Duodenal mucosa (tissue), 2 donors: ENCODE results near the gene FLG2.

Experiments used
- H3K27ac ChIP-seq: one replicate; pipeline ENCODE4 v1.7.0; 2013; ENCODE audit warnings: low read depth, low read length
- H3K27me3 ChIP-seq, 2 donors: one replicate each; pipeline ENCODE4 v1.7.0; 2013; ENCODE audit warnings: low read length in 2 of 2, control low read depth in 1 of 2; ENCODE audit not compliant: insufficient read depth in 2 of 2, control insufficient read depth in 1 of 2
- H3K36me3 ChIP-seq, 2 donors: one replicate each; pipeline ENCODE4 v1.7.0; 2013; ENCODE audit warnings: low read length in 2 of 2, control low read depth in 1 of 2; ENCODE audit not compliant: insufficient read depth in 2 of 2, control insufficient read depth in 1 of 2
- H3K4me1 ChIP-seq, 2 donors: one replicate each; pipeline ENCODE4 v1.7.0; 2013; ENCODE audit warnings: low read length in 2 of 2, control low read depth in 1 of 2; ENCODE audit not compliant: insufficient read depth in 2 of 2, control insufficient read depth in 1 of 2
- H3K4me3 ChIP-seq, 2 donors: one replicate each; pipeline ENCODE4 v1.7.0; 2013; ENCODE audit warnings: low read length in 2 of 2, low read depth in 1 of 2
- H3K9ac ChIP-seq, 2 donors: one replicate each; pipeline ENCODE4 v1.7.0; 2013; ENCODE audit warnings: low read length in 2 of 2, low read depth in 1 of 2
- H3K9me3 ChIP-seq, 2 donors: one replicate each; pipeline ENCODE4 v1.7.0; 2013; ENCODE audit warnings: low read length in 2 of 2, control low read depth in 1 of 2; ENCODE audit not compliant: control insufficient read depth in 1 of 2

Gene FLG2

DNA sequence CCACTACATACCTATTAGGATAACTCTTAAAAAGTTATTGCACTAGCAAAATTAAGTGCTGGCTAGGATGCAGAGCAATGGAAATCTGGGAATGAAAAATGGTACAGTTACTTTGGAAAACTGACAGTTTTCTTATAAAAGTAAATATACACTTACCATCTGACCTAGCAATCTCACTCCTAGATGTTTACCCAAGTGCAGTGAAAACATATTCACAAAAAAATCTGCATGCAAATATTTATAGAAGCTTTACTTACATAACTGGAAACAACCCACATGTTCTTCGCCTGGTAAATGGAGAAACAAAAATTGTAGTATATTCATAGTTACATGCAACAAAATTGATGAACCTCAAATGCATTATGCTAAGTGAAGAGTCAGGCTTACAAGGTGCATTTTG lies 12.9 kb upstream of the FLG2 start:
- Histone ChIP-seq H3K36me3 (no peaks in the 10 kb centered on the region), H3K4me1 (no peaks in the 10 kb centered on the region), H3K9me3 (no peaks in the 10 kb centered on the region), H3K27ac (no peak overlapping the region), H3K27me3 (no peaks in the 10 kb centered on the region), H3K4me3 (no peak overlapping the region), H3K9ac (no peak overlapping the region)

DNA sequence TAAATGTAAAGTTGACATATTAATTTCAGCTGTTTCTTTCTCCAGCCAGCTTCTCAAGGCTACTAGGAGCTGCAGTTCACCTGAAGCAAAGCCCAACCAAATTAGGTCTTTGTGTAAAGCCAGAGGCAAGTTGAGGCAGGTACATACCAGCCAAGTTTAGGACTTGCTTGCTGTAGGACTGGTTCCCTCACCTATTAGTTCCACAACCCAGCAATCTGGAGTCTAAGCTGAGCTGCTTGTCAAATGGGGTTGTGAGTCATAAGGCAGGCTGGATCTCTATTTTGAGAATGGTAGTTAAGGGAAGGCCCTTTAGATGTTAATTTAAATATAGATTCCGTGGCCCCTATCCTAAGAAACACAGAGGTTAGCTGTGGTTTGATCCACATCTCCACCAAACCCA lies 7.6 kb upstream of the FLG2 start:
- Histone ChIP-seq H3K4me3 (no peak overlapping the region), H3K27ac (no peak overlapping the region), H3K9ac (no peak overlapping the region), H3K9me3 (no peaks in the 10 kb centered on the region), H3K4me1 (no peaks in the 10 kb centered on the region), H3K27me3 (no peaks in the 10 kb centered on the region), H3K36me3 (no peaks in the 10 kb centered on the region)

DNA sequence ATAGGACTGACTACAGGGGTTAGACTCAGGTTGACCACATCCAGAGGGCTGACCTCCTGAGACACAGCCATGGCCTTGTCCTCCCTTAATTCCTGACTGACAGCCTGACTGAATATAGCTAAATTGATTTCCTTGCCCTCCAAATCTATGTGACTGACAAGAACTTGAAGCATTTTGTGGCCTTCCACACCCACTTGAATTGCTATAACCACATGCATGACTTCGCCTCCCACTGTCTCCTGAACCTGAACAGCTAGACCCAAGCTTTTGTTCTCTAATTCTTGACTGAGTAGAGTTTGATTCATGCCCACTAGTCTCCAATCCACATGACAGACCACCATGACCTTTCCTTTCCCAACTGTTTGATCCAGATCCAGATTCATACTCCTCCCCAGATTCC lies 3.1 kb downstream of the FLG2 start:
- no peaks in the 10 kb centered on the region for H3K36me3 ChIP-seq
- no peaks in the 10 kb centered on the region for H3K4me1 ChIP-seq
- no peaks in the 10 kb centered on the region for H3K9me3 ChIP-seq
- no peaks in the 10 kb centered on the region for H3K27me3 ChIP-seq
- no peak overlapping the region for H3K27ac ChIP-seq
- H3K9ac ChIP-seq, result no peak overlapping the region
- no peak overlapping the region for H3K4me3 ChIP-seq

DNA sequence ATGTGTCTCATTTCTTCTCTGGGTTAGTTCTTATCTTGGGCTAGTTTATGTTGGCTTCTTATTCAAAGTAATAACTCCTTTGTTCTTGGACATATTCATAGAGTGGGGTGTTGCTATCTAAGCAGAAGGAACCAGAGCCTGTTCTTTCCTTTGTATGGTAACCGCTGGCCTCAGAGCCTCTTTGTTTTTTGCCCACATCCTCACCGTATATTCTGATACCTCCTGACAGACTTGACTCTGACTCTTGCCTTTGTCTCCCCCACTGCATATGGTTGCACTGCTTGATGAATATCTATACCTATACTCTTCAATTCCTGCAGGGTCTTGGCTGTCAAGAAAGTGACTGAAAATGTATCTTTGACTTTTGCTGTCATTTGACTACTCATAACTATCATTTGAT lies 10.2 kb downstream of the FLG2 start:
- no peaks in the 10 kb centered on the region for H3K4me1 ChIP-seq
- H3K9ac ChIP-seq, result no peak overlapping the region
- H3K9me3 ChIP-seq, result no peaks in the 10 kb centered on the region
- H3K27me3 ChIP-seq, result no peaks in the 10 kb centered on the region
- no peaks in the 10 kb centered on the region for H3K36me3 ChIP-seq
- no peak overlapping the region for H3K27ac ChIP-seq
- H3K4me3 ChIP-seq, result no peak overlapping the region

DNA sequence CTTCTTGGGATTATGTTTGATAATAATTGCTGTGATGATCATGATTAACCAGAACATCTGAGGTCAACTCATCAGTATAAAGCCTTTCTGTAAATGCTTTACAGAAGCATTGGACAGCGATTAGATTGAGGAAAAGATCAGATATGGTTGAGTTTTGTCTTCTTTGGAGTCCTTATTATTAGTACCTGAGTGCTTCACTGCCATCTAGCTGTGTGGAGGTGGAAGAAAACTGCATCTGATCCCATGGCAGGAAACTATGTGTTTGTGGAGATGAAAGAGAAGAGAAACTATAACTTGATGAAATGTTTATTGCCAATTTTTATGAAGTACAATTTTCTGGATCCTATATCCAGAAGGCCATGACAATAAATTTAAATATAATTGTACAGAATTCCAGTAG lies 11.4 kb downstream of the FLG2 start:
- Histone ChIP-seq H3K27ac (no peak overlapping the region), H3K9me3 (no peaks in the 10 kb centered on the region), H3K4me1 (no peaks in the 10 kb centered on the region), H3K36me3 (no peaks in the 10 kb centered on the region), H3K27me3 (no peaks in the 10 kb centered on the region), H3K4me3 (no peak overlapping the region), H3K9ac (no peak overlapping the region)

DNA sequence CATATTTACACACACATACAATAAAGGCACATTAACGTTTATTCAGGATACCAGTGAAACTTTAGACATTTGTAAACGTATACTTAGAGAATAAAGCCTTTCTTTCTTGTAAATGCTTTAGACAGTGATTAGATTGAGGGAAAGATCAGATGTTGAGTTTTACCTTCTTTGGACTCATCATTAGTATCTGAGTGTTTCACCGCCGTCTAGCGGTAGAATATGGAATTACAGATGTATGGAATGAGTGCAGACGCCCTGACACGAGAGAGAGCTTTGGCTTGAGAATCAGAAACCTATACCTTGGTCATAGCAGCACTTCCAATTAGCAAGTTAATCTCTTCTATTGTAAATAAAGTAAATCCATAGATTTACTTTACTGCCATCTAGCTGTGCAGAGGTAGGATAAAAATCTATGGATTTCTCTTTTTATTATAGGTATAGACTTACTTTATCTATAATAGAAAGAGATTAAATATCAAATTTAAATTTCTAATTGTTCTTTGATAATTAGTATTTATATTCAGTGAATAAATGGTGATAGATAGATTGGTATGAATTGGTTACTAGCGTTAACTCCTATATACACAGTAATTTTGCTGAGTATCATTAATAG lies 12.6 kb downstream of the FLG2 start:
- Histone ChIP-seq H3K4me3 (no peak overlapping the region), H3K27ac (no peak overlapping the region), H3K36me3 (no peaks in the 10 kb centered on the region), H3K4me1 (no peaks in the 10 kb centered on the region), H3K27me3 (no peaks in the 10 kb centered on the region), H3K9ac (no peak overlapping the region), H3K9me3 (no peaks in the 10 kb centered on the region)

DNA sequence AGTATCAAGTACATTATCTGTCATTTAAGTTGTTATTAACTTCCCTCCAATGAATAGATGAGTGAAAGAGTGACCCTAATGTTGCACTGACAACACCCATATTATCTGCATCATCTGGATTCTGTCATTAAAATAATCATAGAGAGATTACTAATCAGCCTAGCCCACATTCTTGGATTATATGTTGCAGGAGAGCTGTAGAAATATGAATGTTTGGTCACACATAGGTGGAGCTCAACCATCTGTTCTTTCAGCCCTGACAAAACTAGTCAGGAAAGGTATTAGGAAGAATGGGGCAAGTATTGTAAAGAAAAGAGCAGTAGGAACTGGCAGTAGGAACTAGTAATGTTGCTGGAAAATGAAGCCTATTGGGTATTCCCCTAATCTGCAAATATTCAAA lies 15.4 kb downstream of the FLG2 start:
- no peak overlapping the region for H3K27ac ChIP-seq
- no peaks in the 10 kb centered on the region for H3K9me3 ChIP-seq
- H3K9ac ChIP-seq, result no peak overlapping the region
- H3K27me3 ChIP-seq, result no peaks in the 10 kb centered on the region
- H3K36me3 ChIP-seq, result no peaks in the 10 kb centered on the region
- no peak overlapping the region for H3K4me3 ChIP-seq
- no peaks in the 10 kb centered on the region for H3K4me1 ChIP-seq

DNA sequence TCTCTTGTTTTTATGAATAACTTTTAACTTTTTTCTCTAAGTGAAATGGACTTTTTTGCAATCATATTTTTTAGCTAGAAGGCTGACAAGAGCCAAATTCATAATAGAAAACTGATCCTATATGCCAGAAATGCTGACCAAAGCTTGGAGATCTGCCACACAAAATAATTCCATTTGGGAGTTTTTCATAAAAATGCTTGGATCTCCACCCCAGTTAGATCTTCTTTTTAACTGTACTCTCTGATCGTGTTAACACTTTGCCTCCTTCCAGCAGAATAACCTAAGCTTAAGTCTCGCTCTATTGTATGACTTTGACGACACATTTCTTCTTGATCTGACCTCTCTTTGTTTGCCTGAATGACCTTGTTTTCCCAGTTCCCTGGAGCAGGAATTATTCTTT lies 16.8 kb downstream of the FLG2 start:
- Histone ChIP-seq H3K4me3 (no peak overlapping the region), H3K36me3 (no peaks in the 10 kb centered on the region), H3K27me3 (no peaks in the 10 kb centered on the region), H3K4me1 (no peaks in the 10 kb centered on the region), H3K27ac (no peak overlapping the region), H3K9me3 (no peaks in the 10 kb centered on the region), H3K9ac (no peak overlapping the region)

DNA sequence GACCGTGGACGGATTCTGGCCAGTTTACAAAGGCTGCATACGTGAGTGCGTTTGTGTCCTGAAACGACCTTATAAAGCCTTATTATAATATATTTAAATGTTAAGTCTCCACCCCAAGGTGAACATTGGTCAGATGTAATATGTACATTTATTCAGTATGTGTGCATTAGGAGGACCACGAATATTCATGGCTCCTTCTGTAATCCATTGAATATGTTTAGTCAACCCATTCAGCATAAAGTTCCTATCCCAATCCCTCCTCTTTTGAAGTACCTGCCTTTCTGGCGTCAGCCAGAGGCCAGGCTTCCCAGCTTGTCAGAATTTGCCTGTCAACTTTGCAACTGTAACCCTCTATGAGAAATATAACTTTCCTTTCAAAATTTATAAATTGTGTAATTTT lies 24.4 kb downstream of the FLG2 start:
- Histone ChIP-seq H3K27me3 (no peaks in the 10 kb centered on the region), H3K9ac (no peak overlapping the region), H3K36me3 (no peaks in the 10 kb centered on the region), H3K27ac (no peak overlapping the region), H3K4me3 (no peak overlapping the region), H3K4me1 (no peaks in the 10 kb centered on the region), H3K9me3 (no peaks in the 10 kb centered on the region)

DNA sequence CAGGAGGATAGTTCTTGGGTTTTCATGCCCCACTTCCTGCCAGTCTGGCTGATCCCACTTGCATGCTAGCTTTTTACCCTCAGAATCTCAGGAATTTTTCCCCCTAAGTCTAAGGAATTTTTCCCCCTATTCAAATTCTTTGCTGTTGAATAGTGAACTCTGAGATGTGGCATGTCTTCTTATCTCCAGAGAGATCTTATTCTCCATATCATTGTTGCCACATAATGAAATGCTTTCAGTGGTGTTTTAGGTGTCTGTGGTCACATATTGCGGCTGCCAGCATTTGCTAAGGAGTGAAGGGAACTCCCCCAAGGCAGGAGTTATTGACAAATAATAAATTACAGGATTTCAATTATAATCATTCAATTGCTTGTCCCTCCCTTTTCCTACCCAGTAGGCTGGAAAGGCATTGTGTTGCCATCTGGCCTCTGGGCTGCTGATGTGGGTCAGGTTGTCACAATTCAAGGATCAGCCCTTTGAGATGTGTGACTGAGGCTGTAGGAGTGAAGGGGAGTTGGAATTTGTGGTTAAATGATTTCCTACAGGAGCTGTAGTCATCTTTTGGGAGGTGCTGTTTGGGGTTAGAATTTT lies 30.9 kb downstream of the FLG2 start:
- no peaks in the 10 kb centered on the region for H3K4me1 ChIP-seq
- no peak overlapping the region for H3K9ac ChIP-seq
- no peaks in the 10 kb centered on the region for H3K36me3 ChIP-seq
- no peaks in the 10 kb centered on the region for H3K9me3 ChIP-seq
- H3K4me3 ChIP-seq, result no peak overlapping the region
- H3K27ac ChIP-seq, result no peak overlapping the region
- H3K27me3 ChIP-seq, result no peaks in the 10 kb centered on the region

DNA sequence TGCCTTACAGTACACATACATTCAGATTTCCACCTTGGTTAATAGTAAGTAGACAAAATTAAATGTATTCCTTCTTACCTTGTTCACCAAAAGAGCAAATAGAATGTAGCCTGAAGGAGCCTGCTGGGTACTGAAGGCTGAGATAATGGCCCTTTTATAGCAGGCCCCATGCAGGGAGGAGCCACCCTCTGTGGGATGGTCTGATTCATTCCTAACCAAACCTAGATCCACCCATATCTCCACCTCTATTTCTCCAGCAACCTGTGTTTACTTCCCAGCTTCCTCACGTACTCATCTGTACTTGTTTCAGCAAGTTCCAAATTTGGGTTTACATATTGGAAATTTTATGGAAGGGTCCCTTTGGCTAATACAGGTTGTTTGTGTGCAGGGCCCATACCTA lies 34.7 kb downstream of the FLG2 start, which contains the start of gene FLG:
Gene FLG, minus strand, starts transcription at position 129 of the 400 bp plus-strand sequence. CDS start 9,783 bp downstream, outside the sequence.
- no peaks in the 10 kb centered on the region for H3K27me3 ChIP-seq
- H3K9me3 ChIP-seq, result no peaks in the 10 kb centered on the region
- no peak within 1 kb of the TSS for H3K4me3 ChIP-seq
- no peak within 1 kb of the TSS for H3K9ac ChIP-seq
- H3K27ac ChIP-seq, result no peak within 1 kb of the TSS
- no peaks in the 10 kb centered on the region for H3K36me3 ChIP-seq
- H3K4me1 ChIP-seq, result no peaks in the 10 kb centered on the region
